M059J (cell line): ENCODE results near the gene NDFIP2. TPM values are rescaled to one million over a fixed set of nuclear protein-coding genes. Genes with fewer than 3 reads are reported as not detected.
"Not testable (repeated sequence)": the region's sequence is repeated elsewhere in the genome, so short reads cannot be mapped to it uniquely, and the experiment has no call there.

ENCODE experiments used
- DNase-seq: peaks from one replicate; pipeline ENCODE4 v3.0.0-alpha.2; 2012; ENCODE audit warnings: low read depth
- total RNA-seq: library from RNA; depleted of rRNA; stranded (reverse); fragments of >200 nt; shearing (Covaris generic); gene quantifications from 2 replicates; pipeline ENCODE4 v1.2.3, GENCODE V29; 2014

The NDFIP2 gene
- total RNA-seq, 1 experiment from 2014 or later, result 36.8 TPM

GRCh38 chr13:79531542-79532254 lies 50.7 kb downstream of the NDFIP2 start:
- no peak for DNase-seq

DNA sequence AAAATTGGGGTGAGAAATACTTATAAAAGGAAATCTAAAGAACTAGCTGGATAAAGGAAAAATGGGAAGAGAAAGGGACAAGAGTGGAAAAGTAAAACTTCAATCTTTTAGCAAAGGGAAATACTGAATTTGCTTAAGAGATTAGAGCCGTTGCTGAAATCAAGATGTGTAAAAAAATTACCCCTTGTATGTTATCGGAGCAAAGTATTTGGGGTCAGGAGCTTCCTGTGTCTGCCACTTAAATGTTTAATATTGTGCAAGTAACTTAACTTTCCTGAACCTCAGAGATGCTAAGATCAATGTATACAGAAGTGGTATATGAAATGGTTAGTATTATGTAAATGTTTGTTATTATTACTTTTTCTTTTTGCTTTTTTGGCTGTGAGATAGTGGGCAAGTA lies 51.6 kb downstream of the NDFIP2 start:
- no peak for DNase-seq

GRCh38 chr13:79533781-79534400 lies 52.9 kb downstream of the NDFIP2 start:
- peak; percentile 5 for DNase-seq

- no peak for DNase-seq
Observed at GRCh38 chr13:79534596-79534995, 53.6 kb downstream of the NDFIP2 start.

GRCh38 chr13:79538757-79539156 lies 57.8 kb downstream of the NDFIP2 start:
- no peak for DNase-seq

GRCh38 chr13:79540504-79540903 lies 59.5 kb downstream of the NDFIP2 start:
- no peak for DNase-seq

GRCh38 chr13:79541426-79542049 lies 60.6 kb downstream of the NDFIP2 start:
- DNase-seq, result peak; percentile 58

GRCh38 chr13:79543883-79544282 lies 62.9 kb downstream of the NDFIP2 start:
- no peak for DNase-seq

DNA sequence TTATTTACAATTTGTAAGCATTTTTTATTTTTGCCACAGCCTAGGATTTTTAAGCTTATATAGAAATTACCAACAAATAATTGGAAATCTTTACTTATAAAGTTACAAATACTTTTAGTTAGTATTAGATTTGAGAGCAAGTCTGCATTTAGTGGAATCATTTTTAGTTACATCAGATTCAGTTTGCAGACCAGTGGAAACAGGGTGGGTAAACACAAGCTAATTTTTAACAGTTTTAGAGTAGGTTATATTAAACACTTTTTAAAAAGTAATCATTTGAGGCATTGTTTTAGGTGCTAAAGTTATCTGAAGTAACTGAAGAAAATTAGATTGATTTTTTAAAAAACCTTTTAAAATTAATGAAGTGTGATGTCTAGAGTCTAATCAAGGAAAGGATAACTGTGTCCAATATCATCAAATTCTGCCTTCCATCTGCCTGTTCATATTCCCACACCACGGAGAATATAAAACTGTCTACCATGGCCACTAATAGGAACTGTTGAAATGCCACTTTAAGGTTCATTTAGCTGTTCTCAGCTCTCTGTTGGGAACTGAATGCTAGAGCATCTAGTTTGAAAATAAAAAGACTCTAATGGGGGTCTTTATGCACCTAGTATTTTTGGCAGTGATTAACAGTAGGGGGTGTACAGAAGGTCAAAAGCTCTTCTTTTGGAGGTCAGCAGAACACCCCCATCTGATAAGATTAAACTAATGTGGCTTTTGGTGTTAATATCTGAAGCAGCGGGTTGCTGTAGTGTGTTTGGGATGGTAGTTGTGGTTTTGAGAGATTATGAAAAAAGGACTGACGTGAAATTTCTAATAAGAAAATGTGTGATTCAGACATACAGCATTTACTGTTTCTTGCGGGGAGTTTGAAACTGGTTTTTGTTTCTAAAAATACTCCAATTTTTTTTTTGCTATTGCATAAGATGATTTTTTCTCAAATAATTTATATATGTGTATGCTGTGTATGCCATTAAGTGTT lies 66.5 kb downstream of the NDFIP2 start:
- DNase-seq, result no peak

DNA sequence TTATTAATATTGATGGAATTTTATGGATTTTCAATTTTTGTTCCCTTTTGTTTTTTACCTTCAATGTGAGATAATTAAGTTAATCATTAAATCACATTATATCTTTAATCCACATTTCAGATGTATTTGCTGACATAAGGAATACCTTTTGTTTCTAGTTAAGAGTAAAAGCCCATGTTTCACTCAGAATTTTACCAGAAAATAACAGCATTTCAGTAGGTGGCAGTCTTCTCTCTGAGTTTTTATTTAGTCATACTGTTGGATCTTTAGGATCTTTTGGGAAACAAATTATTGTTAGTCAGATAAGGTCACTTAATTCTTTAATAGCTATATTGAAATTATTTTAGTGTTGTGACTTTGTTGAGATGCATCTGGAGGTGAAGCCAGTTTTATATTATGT lies 67.9 kb downstream of the NDFIP2 start:
- peak; percentile 5 for DNase-seq

DNA sequence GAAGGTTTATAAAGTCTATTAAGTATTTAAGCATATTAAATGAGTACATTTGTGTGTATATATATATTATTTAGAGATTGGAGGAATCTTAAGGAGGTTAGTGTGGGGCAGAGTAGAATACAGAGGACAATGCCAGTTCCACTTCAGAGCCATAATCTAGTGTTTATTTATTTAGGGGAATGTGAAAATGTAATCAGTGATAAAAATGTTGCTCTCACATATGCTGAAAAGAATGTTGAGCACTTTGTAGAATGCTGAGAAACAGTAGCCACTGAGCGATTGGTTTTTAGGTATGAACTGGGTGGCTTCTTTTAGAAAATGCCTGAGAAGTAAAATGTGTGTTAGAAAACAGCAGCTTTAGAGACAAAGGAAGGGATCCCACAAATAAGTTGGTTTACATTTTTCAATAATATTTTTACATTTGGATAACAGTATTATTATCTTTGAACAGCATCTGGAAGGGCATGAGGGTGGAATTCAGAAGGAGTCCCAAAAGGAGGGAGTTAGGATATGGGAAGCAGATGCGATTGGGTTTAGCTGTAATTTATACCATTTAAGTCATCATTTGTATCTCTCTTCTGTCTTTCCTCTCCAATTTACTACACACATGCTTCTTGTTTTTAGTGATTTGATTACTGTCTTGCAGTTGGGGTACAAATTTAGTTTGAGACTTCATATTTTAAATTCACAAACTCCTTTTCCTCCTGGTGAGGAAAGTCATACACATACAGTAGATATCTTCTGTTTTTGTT lies 68.6 kb downstream of the NDFIP2 start:
- DNase-seq, result no peak

DNA sequence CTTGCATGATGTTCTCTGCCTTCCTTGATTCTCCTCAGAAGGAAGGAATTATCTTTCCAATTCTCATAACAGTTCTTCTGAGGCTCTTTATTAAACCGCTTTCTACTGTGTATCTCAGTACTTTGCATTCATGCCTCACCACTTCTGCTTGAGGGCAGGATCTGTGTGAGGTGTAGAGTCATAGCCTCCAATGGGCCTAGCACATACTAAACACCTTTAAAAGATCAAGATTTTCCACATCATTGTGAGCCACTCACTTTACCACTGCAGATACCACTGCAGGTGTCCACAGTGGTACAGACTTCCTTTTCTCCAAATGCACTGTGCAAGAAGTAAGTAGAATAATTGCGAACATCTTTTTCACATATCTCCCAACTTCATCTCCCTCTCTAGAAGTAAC lies 76.7 kb downstream of the NDFIP2 start:
- no peak for DNase-seq

DNA sequence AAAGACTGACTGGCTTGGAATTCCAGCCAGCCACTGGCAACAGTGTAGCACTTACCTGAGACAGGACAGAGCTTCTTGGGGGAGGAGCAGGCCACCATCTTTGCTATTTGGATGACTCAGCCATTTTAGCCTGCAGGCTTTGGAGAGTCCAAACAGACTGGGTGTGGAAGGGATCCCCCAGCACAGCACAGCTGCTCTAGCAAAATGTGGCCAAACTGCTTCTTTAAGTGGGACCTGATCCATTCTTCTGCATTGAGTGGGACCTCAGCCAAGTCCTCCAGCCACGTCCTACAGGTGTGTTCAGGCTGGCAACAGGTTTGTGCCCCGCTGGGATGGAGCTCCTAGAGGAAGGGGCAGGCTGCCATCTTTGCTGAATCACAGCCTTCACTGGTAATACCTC lies 80.0 kb downstream of the NDFIP2 start:
- DNase-seq, result peak; percentile 32

DNA sequence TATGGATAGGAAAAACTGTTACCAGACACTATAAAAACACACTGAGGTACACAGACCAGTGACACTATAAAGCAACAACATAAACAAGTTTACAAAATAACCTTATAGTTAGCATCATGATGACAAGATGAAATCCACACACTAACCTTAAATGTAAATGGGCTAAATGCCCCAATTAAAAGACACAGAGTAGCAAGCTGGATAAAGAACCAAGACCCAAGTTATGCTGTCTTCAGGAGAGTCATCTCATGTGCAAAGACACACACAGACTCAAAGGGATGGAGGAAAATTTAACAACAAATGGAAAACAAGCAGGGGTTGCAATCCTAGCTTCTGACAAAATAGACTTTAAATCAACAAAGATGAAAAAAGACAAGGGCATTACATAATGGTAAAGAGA lies 81.6 kb downstream of the NDFIP2 start:
- DNase-seq, result no peak

- no peak for DNase-seq
Observed at GRCh38 chr13:79566118-79566517, 85.2 kb downstream of the NDFIP2 start.

DNA sequence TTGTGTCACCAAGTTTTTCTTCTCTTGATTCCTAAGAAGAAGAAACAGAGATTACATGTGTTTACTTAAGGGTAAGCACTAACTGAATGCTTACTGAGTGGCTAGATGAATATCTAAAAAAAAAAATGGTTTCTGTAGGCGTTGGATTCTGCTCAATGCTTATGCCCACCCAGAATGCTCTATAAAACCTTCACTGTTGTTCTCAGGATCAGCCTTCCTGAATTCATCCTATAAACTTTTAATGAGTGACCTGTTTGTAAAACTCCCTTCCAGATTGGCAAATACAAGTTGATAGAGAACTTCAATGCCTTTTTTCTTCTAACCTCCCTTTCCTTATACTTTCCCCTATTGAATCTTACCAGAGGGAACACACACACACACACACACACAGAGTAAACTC lies 90.2 kb downstream of the NDFIP2 start:
- no peak for DNase-seq

GRCh38 chr13:79573892-79574291 lies 92.9 kb downstream of the NDFIP2 start:
- not testable (repeated sequence) for DNase-seq

DNA sequence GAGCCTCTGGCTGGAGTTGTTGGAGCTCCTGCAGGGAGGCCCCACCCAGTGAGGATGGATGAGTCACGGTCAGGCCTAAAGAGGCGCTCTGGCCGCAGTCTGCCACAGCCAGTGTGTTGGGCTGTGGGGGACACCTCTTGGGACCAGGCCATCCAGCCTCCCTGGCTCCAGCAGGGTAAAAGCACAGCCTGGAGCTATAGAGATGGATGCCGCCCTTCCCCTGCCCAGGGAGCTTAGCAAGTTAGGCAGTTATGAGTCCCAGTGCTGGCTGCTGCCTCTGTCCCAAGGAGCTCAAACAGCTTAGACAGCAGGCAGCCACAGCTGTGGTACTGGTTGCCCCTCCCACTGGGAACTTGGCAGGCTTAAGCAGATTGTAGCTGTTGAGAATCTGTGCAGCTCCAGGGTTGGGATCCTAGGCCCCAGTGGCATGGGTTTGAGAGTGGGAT lies 100.9 kb downstream of the NDFIP2 start:
- DNase-seq, result peak; percentile 83

- no peak for DNase-seq
Observed at GRCh38 chr13:79582896-79583295, 101.9 kb downstream of the NDFIP2 start.

- peak; percentile 18 for DNase-seq
Observed at GRCh38 chr13:79585033-79585432, 104.1 kb downstream of the NDFIP2 start.
